ENCODE results near the gene DCBLD2. TPM values are rescaled to one million over a fixed set of nuclear protein-coding genes. Genes with fewer than 3 reads are reported as not detected.

Gene DCBLD2, protein sequence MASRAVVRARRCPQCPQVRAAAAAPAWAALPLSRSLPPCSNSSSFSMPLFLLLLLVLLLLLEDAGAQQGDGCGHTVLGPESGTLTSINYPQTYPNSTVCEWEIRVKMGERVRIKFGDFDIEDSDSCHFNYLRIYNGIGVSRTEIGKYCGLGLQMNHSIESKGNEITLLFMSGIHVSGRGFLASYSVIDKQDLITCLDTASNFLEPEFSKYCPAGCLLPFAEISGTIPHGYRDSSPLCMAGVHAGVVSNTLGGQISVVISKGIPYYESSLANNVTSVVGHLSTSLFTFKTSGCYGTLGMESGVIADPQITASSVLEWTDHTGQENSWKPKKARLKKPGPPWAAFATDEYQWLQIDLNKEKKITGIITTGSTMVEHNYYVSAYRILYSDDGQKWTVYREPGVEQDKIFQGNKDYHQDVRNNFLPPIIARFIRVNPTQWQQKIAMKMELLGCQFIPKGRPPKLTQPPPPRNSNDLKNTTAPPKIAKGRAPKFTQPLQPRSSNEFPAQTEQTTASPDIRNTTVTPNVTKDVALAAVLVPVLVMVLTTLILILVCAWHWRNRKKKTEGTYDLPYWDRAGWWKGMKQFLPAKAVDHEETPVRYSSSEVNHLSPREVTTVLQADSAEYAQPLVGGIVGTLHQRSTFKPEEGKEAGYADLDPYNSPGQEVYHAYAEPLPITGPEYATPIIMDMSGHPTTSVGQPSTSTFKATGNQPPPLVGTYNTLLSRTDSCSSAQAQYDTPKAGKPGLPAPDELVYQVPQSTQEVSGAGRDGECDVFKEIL
- 1 to 10 TPM in 1 of 2 experiments, under 1 TPM in 1; 0.83 to 1.4 TPM for total RNA-seq

DNA sequence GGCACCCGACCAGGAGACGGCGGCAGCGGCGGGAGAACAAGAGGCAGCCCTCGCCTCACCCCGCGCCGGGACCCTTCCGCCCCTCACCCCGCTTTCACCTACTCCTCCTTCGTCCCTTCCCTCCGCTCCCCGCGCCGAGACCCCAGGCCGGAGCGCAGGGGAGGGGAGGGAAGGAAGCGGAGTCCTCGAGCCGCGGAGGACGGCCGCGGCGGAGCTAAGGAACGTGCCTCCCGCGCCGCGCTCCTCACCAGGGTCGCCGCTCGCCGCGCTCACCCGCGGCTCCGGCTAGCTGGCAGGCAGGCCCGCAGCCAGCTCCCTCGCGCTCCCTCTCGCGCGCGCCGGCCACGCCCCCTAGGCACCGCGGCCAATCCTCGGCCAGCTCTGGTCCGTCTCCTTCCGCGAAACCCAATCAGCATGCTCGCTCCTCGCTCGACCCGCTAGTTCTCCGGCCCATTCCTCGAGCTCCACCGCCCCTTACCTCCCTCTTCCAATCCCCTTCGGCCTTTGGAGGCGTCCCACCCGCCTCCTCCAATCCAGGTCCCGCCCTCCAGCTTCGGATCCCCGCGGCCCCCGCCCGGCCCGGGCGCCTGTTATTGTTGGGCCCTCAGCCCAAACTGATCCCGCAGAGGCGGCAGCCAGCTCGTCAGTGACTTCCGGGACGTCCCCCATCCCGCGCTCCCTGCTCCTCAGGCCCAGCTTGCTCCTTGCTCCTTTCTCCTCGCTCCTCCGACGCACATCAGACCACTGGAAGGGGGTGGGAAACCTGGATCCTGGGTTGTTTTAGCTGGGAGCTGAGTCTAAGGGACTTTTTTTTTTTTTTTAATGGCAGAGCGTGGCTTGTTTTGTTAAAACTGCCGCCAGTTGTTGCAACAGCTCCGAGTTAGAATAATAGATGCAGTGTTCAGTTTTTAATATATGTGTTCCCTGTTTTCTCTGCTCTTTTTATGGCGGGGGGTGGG lies at the start of gene DCBLD2:
DCBLD2 (minus strand) TSS at position 304 of the 959 bp plus-strand sequence. CDS start 369 bp downstream, outside the sequence.
- H3K27me3 Mint-ChIP-seq: peaks cover 31% of the 10 kb centered on the region
- H3K4me1 Mint-ChIP-seq: peaks cover 13% of the 10 kb centered on the region
- no peaks in the 10 kb centered on the region for H3K36me3 Mint-ChIP-seq (ENCODE audit: low read depth)
- H3K9me3 Mint-ChIP-seq: no peaks in the 10 kb centered on the region
- DNase-seq: peak; percentile 93
- H3K4me3 Mint-ChIP-seq: peak within 1 kb of the TSS; percentile 84
- H3K27ac Mint-ChIP-seq: peak within 1 kb of the TSS; percentile 22
- ChIA-PET CTCF (interaction anchor here (0.6 to 1.4 kb wide), 6 partner anchors 45 to 863 kb away, joined by 3 to 8 read pairs (median 4); no protein-coding TSS in a partner anchor), POLR2A (interaction anchor here (0.6 to 1.1 kb wide), 3 partner anchors 18 to 1080 kb away, joined by 3 read pairs; partner anchors contain the start of gene CRYBG3)

DNA sequence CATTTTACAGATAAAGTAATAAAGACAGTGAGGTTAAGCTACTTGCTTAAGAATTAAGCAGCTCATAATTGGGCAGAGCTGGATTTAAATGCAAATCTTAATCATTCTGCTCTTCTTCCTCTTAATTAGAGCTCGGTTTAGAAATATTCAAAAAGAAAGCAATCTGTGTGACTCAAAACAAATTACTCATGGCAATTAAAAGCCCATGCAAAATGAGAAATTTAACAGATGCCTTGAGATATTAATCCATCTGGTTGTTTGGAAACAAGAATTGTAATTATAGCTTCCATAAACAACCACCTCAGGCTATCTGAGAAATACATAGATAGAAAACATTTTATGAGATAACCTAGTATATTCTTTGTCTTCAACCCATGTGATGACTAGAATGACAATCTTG lies 44.2 kb upstream of the DCBLD2 start:
- CTCF ChIA-PET: no interaction called here
- DNase-seq: no peak
- Mint-ChIP-seq H3K36me3 (ENCODE audit: low read depth) (no peaks in the 10 kb centered on the region), H3K4me1 (no peaks in the 10 kb centered on the region), H3K27ac (no peak overlapping the region), H3K9me3 (no peaks in the 10 kb centered on the region), H3K27me3 (peaks cover 2% of the 10 kb centered on the region), H3K4me3 (no peak overlapping the region)
- POLR2A ChIA-PET: no interaction called here

DNA sequence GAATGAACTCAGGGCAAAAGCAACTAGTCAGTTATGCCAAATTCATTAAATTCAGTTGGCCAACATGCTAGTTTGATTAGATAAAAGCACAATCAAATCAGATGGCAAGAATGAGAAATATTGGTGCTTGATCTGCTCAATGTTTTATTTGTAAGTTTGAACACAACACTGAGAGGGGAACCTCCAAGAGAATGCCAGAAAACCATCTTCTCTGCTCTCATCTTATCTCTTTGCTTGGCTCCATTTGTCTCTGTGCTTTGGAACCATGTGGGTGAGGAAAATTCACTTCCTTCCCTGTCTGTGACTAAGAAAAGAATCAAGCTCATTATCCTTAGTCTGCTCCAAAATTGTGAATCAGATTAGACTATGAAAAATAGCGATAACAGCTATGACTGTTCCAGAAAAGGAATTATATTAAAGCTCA lies 43.6 kb upstream of the DCBLD2 start:
- ChIA-PET CTCF (no interaction called here), POLR2A (no interaction called here)
- Mint-ChIP-seq H3K27ac (no peak overlapping the region), H3K4me1 (no peaks in the 10 kb centered on the region), H3K9me3 (no peaks in the 10 kb centered on the region), H3K4me3 (no peak overlapping the region), H3K36me3 (ENCODE audit: low read depth) (no peaks in the 10 kb centered on the region), H3K27me3 (peaks cover 2% of the 10 kb centered on the region)
- DNase-seq: no peak

DNA sequence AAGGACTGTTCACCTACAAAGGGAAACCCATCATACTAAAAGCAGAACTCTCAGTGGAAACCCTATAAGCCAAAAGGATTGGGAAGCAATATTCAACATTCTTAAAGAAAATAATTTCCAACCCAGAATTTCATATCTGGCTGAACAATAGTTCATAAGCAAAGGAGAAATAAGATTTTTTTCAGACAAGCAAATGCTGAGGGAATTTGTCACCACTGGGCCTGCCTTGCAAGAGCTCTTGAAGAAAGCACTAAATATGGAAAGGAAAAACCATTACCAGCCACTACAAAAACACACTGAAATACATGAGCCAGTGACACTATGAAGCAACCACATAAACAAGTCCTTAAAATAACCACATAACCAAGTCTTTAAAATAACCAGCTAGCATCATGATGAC lies 28.9 kb upstream of the DCBLD2 start:
- Mint-ChIP-seq H3K27ac (no peak overlapping the region), H3K36me3 (ENCODE audit: low read depth) (no peaks in the 10 kb centered on the region), H3K4me1 (no peaks in the 10 kb centered on the region), H3K4me3 (no peak overlapping the region), H3K27me3 (peaks cover 4% of the 10 kb centered on the region), H3K9me3 (no peaks in the 10 kb centered on the region)
- DNase-seq: no peak
- ChIA-PET CTCF (no interaction called here), POLR2A (no interaction called here)

DNA sequence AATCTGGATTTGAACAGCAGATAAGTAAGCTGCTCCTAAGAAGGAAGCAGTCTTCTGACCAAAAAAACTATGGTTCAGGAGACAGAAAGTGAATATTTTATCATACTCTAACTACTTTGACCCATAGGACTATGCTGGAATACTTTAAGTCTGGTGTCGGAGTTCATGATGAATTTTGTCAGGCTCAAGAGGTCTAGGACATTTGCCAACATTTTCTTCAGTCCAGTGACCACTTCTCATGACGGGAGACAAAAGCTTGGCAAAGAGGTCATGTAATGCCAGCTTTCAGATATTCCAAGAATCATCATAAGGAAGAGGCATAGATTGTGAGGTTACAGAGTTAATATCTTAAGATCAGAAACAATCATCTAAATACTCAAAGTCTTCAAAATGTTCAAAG lies 20.5 kb upstream of the DCBLD2 start:
- CTCF ChIA-PET: no interaction called here
- Mint-ChIP-seq H3K27ac (no peak overlapping the region), H3K4me1 (no peaks in the 10 kb centered on the region), H3K4me3 (no peak overlapping the region), H3K27me3 (no peaks in the 10 kb centered on the region), H3K36me3 (ENCODE audit: low read depth) (no peaks in the 10 kb centered on the region), H3K9me3 (no peaks in the 10 kb centered on the region)
- POLR2A ChIA-PET: no interaction called here
- DNase-seq: no peak

DNA sequence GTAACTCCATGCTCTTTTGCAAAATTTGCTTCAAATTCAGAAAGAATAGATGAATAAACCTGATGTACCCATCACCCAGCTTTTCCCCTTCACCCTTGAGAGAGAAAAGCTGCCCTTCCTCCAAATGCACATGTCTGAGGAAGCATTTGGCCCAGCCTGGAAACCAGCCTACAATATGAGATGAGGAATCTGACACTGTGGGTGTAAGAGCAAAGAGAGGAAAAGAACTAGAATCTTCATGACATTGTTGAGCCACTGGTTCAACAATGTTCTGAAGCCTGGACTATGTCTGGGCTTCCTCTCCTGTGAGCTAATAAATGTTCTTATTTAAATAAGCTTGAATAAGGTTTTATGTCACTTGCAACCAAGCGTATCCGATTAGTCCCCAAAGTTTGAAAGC lies 18.7 kb upstream of the DCBLD2 start:
- ChIA-PET CTCF (no interaction called here), POLR2A (interaction anchor here (1.6 kb wide), 1 partner anchor 19 kb away, joined by 3 read pairs; the partner anchor contains the start of gene DCBLD2)
- DNase-seq: no peak
- H3K27me3 Mint-ChIP-seq: no peaks in the 10 kb centered on the region
- no peak overlapping the region for H3K27ac Mint-ChIP-seq
- H3K4me1 Mint-ChIP-seq: no peaks in the 10 kb centered on the region
- H3K36me3 Mint-ChIP-seq (ENCODE audit: low read depth): no peaks in the 10 kb centered on the region
- no peak overlapping the region for H3K4me3 Mint-ChIP-seq
- H3K9me3 Mint-ChIP-seq: no peaks in the 10 kb centered on the region

DNA sequence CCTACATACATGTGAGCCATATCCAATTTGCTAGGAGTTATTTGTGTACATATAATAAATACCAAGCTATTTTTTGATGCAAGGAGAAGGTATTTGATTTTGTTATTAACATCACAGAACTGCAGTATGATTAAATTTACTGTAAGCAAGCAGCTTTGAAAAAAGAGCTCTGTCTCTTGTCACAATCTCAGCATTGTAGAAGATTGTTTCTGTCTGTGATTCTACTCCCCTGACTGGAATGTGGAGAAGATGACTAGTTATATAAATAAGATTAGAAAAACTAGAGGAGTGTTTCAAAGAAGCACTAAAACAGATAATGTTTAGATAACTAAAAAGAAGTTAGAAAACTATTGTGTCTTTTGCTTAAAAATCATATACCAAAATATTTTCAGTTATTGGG lies 17.1 kb upstream of the DCBLD2 start:
- Mint-ChIP-seq H3K4me3 (no peak overlapping the region), H3K9me3 (no peaks in the 10 kb centered on the region), H3K4me1 (no peaks in the 10 kb centered on the region), H3K27ac (no peak overlapping the region), H3K36me3 (ENCODE audit: low read depth) (no peaks in the 10 kb centered on the region), H3K27me3 (no peaks in the 10 kb centered on the region)
- ChIA-PET POLR2A (no interaction called here), CTCF (no interaction called here)
- DNase-seq: no peak

DNA sequence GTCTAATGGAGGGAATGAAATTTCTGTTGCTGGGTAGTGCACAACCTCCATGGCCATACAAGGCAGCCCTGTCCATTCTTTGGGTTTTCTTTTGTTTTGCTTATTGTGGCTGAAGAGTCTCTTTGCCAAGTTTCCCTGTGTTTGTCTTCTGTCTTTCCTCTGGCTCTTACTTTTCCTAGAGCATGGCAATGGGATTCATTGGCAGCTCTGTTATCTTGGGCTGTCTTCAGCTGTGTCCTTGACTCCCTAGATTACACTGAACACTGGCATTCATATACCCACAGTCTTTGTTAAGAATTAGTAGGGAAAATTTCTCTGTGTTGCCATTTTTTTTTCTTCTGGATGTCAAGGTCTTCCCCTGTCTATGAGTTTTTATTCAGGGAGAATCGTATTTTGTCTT lies 16.1 kb upstream of the DCBLD2 start:
- H3K36me3 Mint-ChIP-seq (ENCODE audit: low read depth): no peaks in the 10 kb centered on the region
- POLR2A ChIA-PET: no interaction called here
- H3K9me3 Mint-ChIP-seq: no peaks in the 10 kb centered on the region
- CTCF ChIA-PET: no interaction called here
- no peak for DNase-seq
- H3K4me1 Mint-ChIP-seq: no peaks in the 10 kb centered on the region
- no peaks in the 10 kb centered on the region for H3K27me3 Mint-ChIP-seq
- H3K27ac Mint-ChIP-seq: no peak overlapping the region
- H3K4me3 Mint-ChIP-seq: no peak overlapping the region

DNA sequence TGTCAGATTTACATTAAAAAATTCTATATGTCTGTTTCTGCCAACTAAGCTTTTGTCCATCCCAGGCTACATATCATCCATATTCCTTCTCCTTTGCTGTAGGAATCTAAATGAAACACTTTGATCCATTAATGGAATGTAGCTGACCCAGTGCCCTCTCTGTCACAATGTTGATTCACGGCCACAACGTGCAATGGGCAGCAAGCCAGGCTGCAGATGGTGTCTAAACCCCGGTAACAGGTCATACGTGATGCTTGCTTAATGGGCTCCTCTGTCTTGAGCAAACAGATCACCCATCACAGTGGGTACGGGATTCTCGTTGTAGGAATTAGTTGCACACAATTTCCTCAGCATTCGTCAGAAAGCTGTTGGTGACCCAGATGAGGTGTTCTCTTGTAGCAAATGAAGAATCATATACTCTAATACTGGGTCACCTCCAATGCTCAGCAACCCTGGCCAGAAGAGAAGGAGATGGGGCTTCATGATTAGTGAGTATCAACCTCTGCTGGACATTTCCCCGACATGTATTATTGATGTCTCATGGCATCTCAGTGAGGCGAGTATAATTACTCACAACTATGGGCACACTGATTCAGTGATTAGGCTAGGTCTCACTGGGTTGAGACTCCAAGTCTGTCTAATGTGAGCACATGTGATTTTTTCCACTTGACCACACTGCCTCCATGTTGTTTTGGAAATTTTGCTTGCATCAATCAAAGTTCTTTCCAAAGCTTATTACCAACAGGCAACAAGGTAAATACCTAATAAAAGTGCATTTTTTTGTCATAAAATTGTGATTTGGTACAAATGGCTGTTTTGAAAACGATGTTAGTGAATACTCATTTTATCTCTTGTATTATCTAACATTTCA lies 12.9 kb upstream of the DCBLD2 start:
- H3K9me3 Mint-ChIP-seq: no peaks in the 10 kb centered on the region
- ChIA-PET POLR2A (no interaction called here), CTCF (no interaction called here)
- H3K27ac Mint-ChIP-seq: no peak overlapping the region
- no peak for DNase-seq
- H3K4me3 Mint-ChIP-seq: no peak overlapping the region
- peaks cover 17% of the 10 kb centered on the region for H3K27me3 Mint-ChIP-seq
- no peaks in the 10 kb centered on the region for H3K36me3 Mint-ChIP-seq (ENCODE audit: low read depth)
- H3K4me1 Mint-ChIP-seq: no peaks in the 10 kb centered on the region

DNA sequence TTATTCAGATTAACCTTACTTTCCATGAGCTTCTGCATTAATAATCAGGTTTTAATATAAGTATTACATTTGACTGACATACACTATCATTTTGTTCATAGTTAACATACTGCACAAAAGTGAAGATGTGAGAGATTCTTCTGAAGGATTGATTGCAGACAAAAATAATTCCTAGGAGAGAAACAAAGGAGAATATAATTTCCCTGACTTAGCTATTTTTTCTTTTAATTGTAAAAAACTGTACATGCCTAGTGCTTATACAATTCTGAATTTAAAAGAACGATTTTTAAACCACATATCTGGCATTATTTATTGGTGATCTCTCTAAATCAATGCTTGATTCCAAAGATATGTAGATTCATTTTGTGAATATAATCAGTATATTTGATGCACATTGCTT lies 11.0 kb upstream of the DCBLD2 start:
- Mint-ChIP-seq H3K4me3 (no peak overlapping the region), H3K27me3 (peaks cover 30% of the 10 kb centered on the region), H3K9me3 (no peaks in the 10 kb centered on the region), H3K27ac (no peak overlapping the region), H3K4me1 (no peaks in the 10 kb centered on the region), H3K36me3 (ENCODE audit: low read depth) (no peaks in the 10 kb centered on the region)
- no peak for DNase-seq
- ChIA-PET POLR2A (no interaction called here), CTCF (interaction anchor here (1.0 kb wide), 1 partner anchor 82 kb away, joined by 3 read pairs; no protein-coding TSS in a partner anchor)

DNA sequence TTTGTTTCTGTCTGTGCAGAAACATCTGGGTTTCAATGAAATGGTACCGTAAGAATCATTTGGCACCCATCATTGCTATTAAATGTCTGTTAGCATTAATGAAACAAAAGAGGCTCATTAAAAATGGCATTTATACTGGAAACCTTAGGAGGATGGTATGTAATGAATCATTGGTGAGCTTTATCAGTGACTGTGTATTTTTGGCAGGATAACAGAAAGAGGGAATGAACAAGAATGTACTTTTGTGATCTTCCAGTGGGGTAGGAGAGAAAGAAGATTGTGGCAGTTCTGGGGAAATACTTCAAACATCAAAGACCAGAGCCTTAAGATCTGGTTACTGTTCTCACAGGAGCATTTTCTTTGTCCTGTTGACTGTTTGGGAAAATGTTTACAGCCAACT lies 4.7 kb upstream of the DCBLD2 start:
- Mint-ChIP-seq H3K27ac (no peak overlapping the region), H3K4me3 (no peak overlapping the region), H3K27me3 (peaks cover 38% of the 10 kb centered on the region), H3K9me3 (no peaks in the 10 kb centered on the region), H3K4me1 (peaks cover 7% of the 10 kb centered on the region), H3K36me3 (ENCODE audit: low read depth) (no peaks in the 10 kb centered on the region)
- no peak for DNase-seq
- POLR2A ChIA-PET: no interaction called here
- CTCF ChIA-PET: interaction anchor here (0.7 kb wide), 1 partner anchor 685 kb away, joined by 3 read pairs; no protein-coding TSS in a partner anchor

All from activated CD4-positive, alpha-beta memory T cell treated with anti-CD3 and anti-CD28 coated beads, Interleukin-2, amount 10 ng/mL, durations not matched to agents 7 days and 5 days (primary cell).